ENCODE data around the gene SLC4A5.

SLC4A5 gene

DNA sequence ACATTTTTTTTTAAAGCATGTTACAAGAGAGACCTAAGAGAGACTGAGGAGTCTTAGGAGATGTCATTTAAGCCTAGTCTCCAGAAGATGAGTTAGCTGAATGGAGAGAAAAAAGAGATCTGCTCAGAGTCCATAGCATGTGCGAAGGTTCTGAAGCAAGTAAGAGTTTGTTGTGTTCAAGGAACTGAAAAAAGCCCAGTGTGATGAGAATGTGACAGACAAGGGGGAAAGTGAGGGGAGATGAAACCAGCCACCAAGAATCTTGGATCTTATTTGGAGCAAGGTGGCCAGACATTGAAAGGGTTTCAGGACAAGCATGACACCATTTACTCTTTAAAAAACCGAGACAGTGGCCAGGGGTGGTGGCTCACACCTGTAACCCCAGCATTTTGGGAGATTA is 159.3 kb downstream of the SLC4A5 start:
- Histone ChIP-seq H3K4me3 (ENCODE audit: low read depth, low read length) (no peak overlapping the region), H3K23ac (ENCODE audit: low read length) (no peak overlapping the region), H3K14ac (ENCODE audit: low read length) (no peak overlapping the region), H2BK120ac (ENCODE audit: insufficient read depth, low read length, poor library complexity) (no peak overlapping the region), H3K9me3 (ENCODE audit: insufficient read depth, low read depth, low read length) (no peaks in the 10 kb centered on the region), H3K27ac (ENCODE audit: low read depth, low read length) (no peak overlapping the region), H3K27me3 (ENCODE audit: insufficient read depth, low read length) (no peaks in the 10 kb centered on the region), H3K79me2 (ENCODE audit: control insufficient read depth, insufficient read depth, low read length, poor library complexity) (no peaks in the 10 kb centered on the region), H2AK5ac (ENCODE audit: low read length) (no peak overlapping the region), H4K91ac (ENCODE audit: low read depth, low read length) (no peak overlapping the region), H3K9ac (ENCODE audit: low read length) (no peak overlapping the region), H3K79me1 (ENCODE audit: low read length) (peaks cover 3% of the 10 kb centered on the region), H3K18ac (ENCODE audit: low read length) (no peak overlapping the region), H3K4me1 (ENCODE audit: control insufficient read depth in 1 of 2, insufficient read depth in 2 of 2, low read length in 2 of 2) (peaks cover 6 to 9% of the 10 kb centered on the region in 2 experiments), H3K4me2 (ENCODE audit: low read length) (no peak overlapping the region), H4K12ac (ENCODE audit: low read depth, low read length) (no peak overlapping the region), H2BK5ac (ENCODE audit: low read depth, low read length, poor library complexity) (no peak overlapping the region), H2BK12ac (ENCODE audit: low read length) (no peak overlapping the region), H4K8ac (ENCODE audit: low read depth, low read length) (no peak overlapping the region), H3K36me3 (ENCODE audit: control insufficient read depth in 1 of 2, insufficient read depth in 2 of 2, low read length in 2 of 2) (no peaks in the 10 kb centered on the region), H3K4ac (ENCODE audit: low read depth, low read length) (no peak overlapping the region), H2AFZ (ENCODE audit: insufficient read depth, low read length, poor library complexity) (no peak overlapping the region)
- DNase-seq: no peak
- no CpG with 5 or more reads among the region's 2 CpGs for WGBS (ENCODE audit: extremely low coverage, insufficient coverage, insufficient read length)

DNA sequence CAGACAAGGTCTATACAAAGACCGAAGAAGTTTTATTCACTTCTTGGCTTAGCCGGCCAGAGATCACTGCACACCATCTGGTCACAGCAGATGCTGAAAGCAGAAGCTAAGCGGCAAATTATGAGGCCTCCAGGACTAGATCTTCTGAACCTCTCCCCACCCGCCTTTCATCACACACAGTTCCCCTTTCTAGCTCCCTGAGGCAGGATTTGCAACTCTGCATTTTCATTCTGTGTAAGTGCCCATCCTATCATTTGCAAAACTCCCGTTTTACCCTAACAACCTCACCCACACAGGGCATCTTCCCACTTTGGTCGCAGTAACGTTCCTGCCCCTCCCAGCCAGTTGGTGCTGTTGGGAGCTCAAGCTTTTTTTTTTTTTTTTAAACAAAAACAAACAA is 161.5 kb downstream of the SLC4A5 start:
- Histone ChIP-seq H3K27me3 (ENCODE audit: insufficient read depth, low read length) (no peaks in the 10 kb centered on the region), H4K12ac (ENCODE audit: low read depth, low read length) (no peak overlapping the region)

DNA sequence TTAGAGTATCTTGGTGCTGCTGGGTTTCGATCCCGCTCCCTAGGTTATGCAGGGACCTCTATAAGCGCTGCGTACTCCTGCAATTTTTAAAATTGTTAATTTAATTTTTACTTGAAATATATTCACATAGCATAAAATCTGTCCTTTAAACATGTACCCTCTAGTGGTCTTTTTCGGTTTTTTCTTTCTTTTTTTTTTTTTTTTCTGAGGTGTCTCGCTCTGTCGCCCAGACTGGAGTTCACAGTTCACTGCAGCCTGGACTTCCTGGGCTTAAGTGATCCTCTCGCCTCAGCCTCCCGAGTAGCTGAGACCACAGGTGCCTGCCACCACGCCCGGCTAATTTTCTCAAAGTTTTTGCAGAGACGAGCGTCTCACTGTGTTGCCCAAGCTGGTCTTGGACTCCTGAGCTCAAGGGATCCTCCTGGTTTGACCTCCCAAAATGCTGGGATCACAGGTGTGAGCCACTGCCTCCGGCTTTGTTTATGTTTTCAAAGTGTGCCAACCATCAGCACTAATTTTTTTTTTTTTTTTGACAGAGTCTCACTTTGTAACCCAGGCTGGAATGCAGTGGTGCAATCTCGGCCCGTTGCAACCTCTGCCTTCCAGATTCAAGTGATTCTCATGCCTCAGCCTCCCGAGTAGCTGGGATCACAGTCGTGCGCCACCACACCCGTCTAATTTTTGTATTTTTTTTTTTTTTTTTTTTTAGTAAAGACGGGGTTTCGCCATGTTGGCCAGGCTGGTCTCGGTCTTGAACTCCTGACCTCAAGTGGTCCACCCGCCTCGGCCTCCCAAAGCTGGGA is 164.0 kb downstream of the SLC4A5 start:
- H3K14ac ChIP-seq (ENCODE audit: low read length): no peak overlapping the region
- H2BK12ac ChIP-seq (ENCODE audit: low read length): no peak overlapping the region
- no CpG with 5 or more reads among the region's 25 CpGs for WGBS (ENCODE audit: extremely low coverage, insufficient coverage, insufficient read length)
- peaks cover 0 to 5% of the 10 kb centered on the region in 2 experiments for H3K36me3 ChIP-seq (ENCODE audit: control insufficient read depth in 1 of 2, insufficient read depth in 2 of 2, low read length in 2 of 2)
- no peak overlapping the region for H3K23ac ChIP-seq (ENCODE audit: low read length)
- peaks cover 3 to 4% of the 10 kb centered on the region in 2 experiments for H3K4me1 ChIP-seq (ENCODE audit: control insufficient read depth in 1 of 2, insufficient read depth in 2 of 2, low read length in 2 of 2)
- H3K9me3 ChIP-seq (ENCODE audit: insufficient read depth, low read depth, low read length): no peaks in the 10 kb centered on the region
- no peak overlapping the region for H2AK5ac ChIP-seq (ENCODE audit: low read length)
- no peak overlapping the region for H3K4me3 ChIP-seq (ENCODE audit: low read depth, low read length)
- no peak overlapping the region for H2BK5ac ChIP-seq (ENCODE audit: low read depth, low read length, poor library complexity)
- peak overlapping the region; percentile 43 for H3K4me2 ChIP-seq (ENCODE audit: low read length)
- no peak overlapping the region for H4K12ac ChIP-seq (ENCODE audit: low read depth, low read length)
- no peak overlapping the region for H3K4ac ChIP-seq (ENCODE audit: low read depth, low read length)
- no peak overlapping the region for H3K9ac ChIP-seq (ENCODE audit: low read length)
- H3K27ac ChIP-seq (ENCODE audit: low read depth, low read length): no peak overlapping the region
- H2BK120ac ChIP-seq (ENCODE audit: insufficient read depth, low read length, poor library complexity): peak overlapping the region; percentile 18
- peaks cover 7% of the 10 kb centered on the region for H3K79me1 ChIP-seq (ENCODE audit: low read length)
- no peak overlapping the region for H4K91ac ChIP-seq (ENCODE audit: low read depth, low read length)
- DNase-seq: peak; percentile 58 to 69
- H3K18ac ChIP-seq (ENCODE audit: low read length): no peak overlapping the region
- no peak overlapping the region for H2AFZ ChIP-seq (ENCODE audit: insufficient read depth, low read length, poor library complexity)
- peaks cover 12% of the 10 kb centered on the region for H3K79me2 ChIP-seq (ENCODE audit: control insufficient read depth, insufficient read depth, low read length, poor library complexity)
- H3K27me3 ChIP-seq (ENCODE audit: insufficient read depth, low read length): no peaks in the 10 kb centered on the region
- peak overlapping the region; percentile 71 for H4K8ac ChIP-seq (ENCODE audit: low read depth, low read length)

More for the DNA sequence above, 161.5 kb downstream of the SLC4A5 start:
- no peak overlapping the region for H3K4ac ChIP-seq (ENCODE audit: low read depth, low read length)
- H3K36me3 ChIP-seq (ENCODE audit: control insufficient read depth in 1 of 2, insufficient read depth in 2 of 2, low read length in 2 of 2): peaks cover 0 to 3% of the 10 kb centered on the region in 2 experiments
- no peak overlapping the region for H3K14ac ChIP-seq (ENCODE audit: low read length)
- H3K79me2 ChIP-seq (ENCODE audit: control insufficient read depth, insufficient read depth, low read length, poor library complexity): peaks cover 10% of the 10 kb centered on the region
- no peak overlapping the region for H4K8ac ChIP-seq (ENCODE audit: low read depth, low read length)
- no peak overlapping the region for H3K4me3 ChIP-seq (ENCODE audit: low read depth, low read length)
- H3K4me2 ChIP-seq (ENCODE audit: low read length): no peak overlapping the region
- H3K18ac ChIP-seq (ENCODE audit: low read length): no peak overlapping the region
- no peak overlapping the region for H2AFZ ChIP-seq (ENCODE audit: insufficient read depth, low read length, poor library complexity)
- H3K27ac ChIP-seq (ENCODE audit: low read depth, low read length): no peak overlapping the region
- peaks cover 3 to 4% of the 10 kb centered on the region in 2 experiments for H3K4me1 ChIP-seq (ENCODE audit: control insufficient read depth in 1 of 2, insufficient read depth in 2 of 2, low read length in 2 of 2)
- WGBS (ENCODE audit: extremely low coverage, insufficient coverage, insufficient read length): no CpG with 5 or more reads among the region's 7 CpGs
- H3K9ac ChIP-seq (ENCODE audit: low read length): no peak overlapping the region
- H3K23ac ChIP-seq (ENCODE audit: low read length): no peak overlapping the region
- H2AK5ac ChIP-seq (ENCODE audit: low read length): no peak overlapping the region
- H2BK12ac ChIP-seq (ENCODE audit: low read length): no peak overlapping the region
- no peak overlapping the region for H2BK120ac ChIP-seq (ENCODE audit: insufficient read depth, low read length, poor library complexity)
- H4K91ac ChIP-seq (ENCODE audit: low read depth, low read length): no peak overlapping the region
- H2BK5ac ChIP-seq (ENCODE audit: low read depth, low read length, poor library complexity): no peak overlapping the region
- H3K79me1 ChIP-seq (ENCODE audit: low read length): peaks cover 7% of the 10 kb centered on the region
- no peaks in the 10 kb centered on the region for H3K9me3 ChIP-seq (ENCODE audit: insufficient read depth, low read depth, low read length)
- DNase-seq: peak in 1 of 2 donors; percentile 28

DNA sequence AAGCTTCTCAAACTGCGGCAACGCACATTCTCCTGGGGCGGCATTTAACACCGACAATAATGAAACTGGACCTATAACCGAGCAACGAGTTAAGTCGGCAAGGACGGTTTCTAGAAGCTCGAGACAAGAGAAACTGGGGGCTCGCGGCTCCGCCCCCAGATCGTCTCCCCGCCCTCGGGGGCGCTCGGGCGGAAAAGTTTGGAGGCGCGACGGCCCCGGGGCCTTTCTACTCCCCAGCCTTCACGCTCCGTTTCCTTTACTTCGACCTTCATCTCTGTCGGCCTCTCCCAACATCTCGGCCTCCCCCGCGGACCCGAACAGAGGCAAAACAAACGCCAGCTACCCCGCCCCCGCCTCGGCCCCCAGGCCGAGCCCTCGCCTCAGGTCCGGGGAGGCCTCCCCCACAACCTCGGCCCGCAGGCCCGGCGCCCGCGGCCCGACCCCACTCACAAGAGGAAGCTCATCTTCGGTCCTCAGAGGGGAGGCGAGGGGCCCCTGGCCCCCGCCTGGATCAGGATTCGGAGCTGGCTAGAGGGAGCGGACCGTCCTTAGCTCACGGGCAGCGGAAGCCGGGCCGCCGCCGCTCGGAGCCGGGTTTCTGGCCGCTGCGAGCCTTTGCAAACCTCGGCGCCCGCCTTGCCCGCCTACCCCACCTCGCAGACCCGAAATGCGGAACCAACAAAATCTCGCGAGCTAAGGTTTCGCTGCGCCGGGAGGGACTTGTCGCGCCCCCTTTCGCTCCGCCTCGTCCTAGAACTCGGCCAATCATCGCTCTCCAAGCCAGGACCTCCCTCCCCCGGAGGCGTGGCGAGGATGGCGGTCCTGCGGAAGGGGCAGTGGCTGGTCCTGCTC is 164.8 kb downstream of the SLC4A5 start, which contains the start of gene MOB1A:
Gene MOB1A (minus strand): TSS at position 669 of the 852 bp plus-strand sequence. CDS start 205 bp downstream, at position 464.
- Histone ChIP-seq H3K9ac (ENCODE audit: low read length) (peak within 1 kb of the TSS; percentile 98), H3K27ac (ENCODE audit: low read depth, low read length) (peak within 1 kb of the TSS; percentile 95), H3K79me1 (ENCODE audit: low read length) (peaks cover 7% of the 10 kb centered on the region), H2AK5ac (ENCODE audit: low read length) (peak within 1 kb of the TSS; percentile 37), H3K36me3 (ENCODE audit: control insufficient read depth in 1 of 2, insufficient read depth in 2 of 2, low read length in 2 of 2) (peaks cover 0 to 5% of the 10 kb centered on the region in 2 experiments), H2BK5ac (ENCODE audit: low read depth, low read length, poor library complexity) (peak within 1 kb of the TSS; percentile 85), H3K4me1 (ENCODE audit: control insufficient read depth in 1 of 2, insufficient read depth in 2 of 2, low read length in 2 of 2) (peaks cover 3 to 4% of the 10 kb centered on the region in 2 experiments), H3K27me3 (ENCODE audit: insufficient read depth, low read length) (no peaks in the 10 kb centered on the region), H3K4me2 (ENCODE audit: low read length) (peak within 1 kb of the TSS; percentile 59), H3K9me3 (ENCODE audit: insufficient read depth, low read depth, low read length) (no peaks in the 10 kb centered on the region), H4K91ac (ENCODE audit: low read depth, low read length) (peak within 1 kb of the TSS; percentile 75), H3K79me2 (ENCODE audit: control insufficient read depth, insufficient read depth, low read length, poor library complexity) (peaks cover 14% of the 10 kb centered on the region), H3K4ac (ENCODE audit: low read depth, low read length) (peak within 1 kb of the TSS; percentile 80), H2BK12ac (ENCODE audit: low read length) (no peak within 1 kb of the TSS), H4K12ac (ENCODE audit: low read depth, low read length) (peak within 1 kb of the TSS; percentile 95), H3K4me3 (ENCODE audit: low read depth, low read length) (peak within 1 kb of the TSS; percentile 92), H3K14ac (ENCODE audit: low read length) (peak within 1 kb of the TSS; percentile 75), H4K8ac (ENCODE audit: low read depth, low read length) (peak within 1 kb of the TSS; percentile 86), H3K23ac (ENCODE audit: low read length) (no peak within 1 kb of the TSS), H2AFZ (ENCODE audit: insufficient read depth, low read length, poor library complexity) (peak within 1 kb of the TSS; percentile 78), H2BK120ac (ENCODE audit: insufficient read depth, low read length, poor library complexity) (peak within 1 kb of the TSS; percentile 75), H3K18ac (ENCODE audit: low read length) (peak within 1 kb of the TSS; percentile 74)
- WGBS (ENCODE audit: extremely low coverage, insufficient coverage, insufficient read length): no CpG with 5 or more reads among the region's 84 CpGs
- DNase-seq: peak; percentile 99 to 100

Data from trophoblast cell (in vitro differentiated cells and primary cell).